ENCODE results near the gene SH3BGRL2.

- TF ChIP-seq CTCF (conservative IDR thresholded peaks at IDR 0.05) (no peak), EZH2 (IDR thresholded peaks at IDR 0.05; ENCODE audit: low read depth) (no peak)
Observed at GRCh38 chr6:79635232-79635543, 4.1 kb downstream of the SH3BGRL2 start.
